GM10266 (cell line): ENCODE data around the gene LNX2.

Experiments
- DNase-seq: peaks from one replicate; pipeline ENCODE4 v3.0.0; 2012; ENCODE audit errors: extremely low spot score
- TF ChIP-seq, protein P1 (sequence below): IDR thresholded peaks from 2 replicates; pipeline ENCODE4 v1.5.1; 2012; ENCODE audit warnings: mild to moderate bottlenecking, low read depth; ENCODE audit not compliant: control insufficient read depth, insufficient read depth; ENCODE audit errors: missing control alignments

The LNX2 gene

GRCh38 chr13:27522847-27523246 lies 97.5 kb downstream of the LNX2 start:
- no peak for DNase-seq

DNA sequence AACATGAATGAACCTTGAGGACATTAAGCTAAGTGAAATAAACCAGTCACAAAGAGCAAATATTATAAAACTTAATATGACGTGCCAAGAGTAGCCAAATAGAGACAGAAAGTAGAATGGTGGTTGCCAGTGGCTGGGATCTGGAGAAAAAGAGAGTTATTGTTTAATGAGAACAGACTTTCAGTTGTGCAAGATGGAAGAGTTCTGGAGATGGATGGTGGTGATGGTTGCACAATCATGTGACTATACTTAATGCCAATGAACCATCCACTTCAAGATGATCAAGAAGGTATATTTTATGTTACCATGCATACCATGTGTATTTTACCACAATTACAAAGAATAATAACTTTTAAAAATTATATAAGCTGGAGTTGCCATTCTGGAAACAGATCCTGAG lies 104.2 kb downstream of the LNX2 start:
- DNase-seq: no peak
- TF ChIP-seq, protein P1, sequence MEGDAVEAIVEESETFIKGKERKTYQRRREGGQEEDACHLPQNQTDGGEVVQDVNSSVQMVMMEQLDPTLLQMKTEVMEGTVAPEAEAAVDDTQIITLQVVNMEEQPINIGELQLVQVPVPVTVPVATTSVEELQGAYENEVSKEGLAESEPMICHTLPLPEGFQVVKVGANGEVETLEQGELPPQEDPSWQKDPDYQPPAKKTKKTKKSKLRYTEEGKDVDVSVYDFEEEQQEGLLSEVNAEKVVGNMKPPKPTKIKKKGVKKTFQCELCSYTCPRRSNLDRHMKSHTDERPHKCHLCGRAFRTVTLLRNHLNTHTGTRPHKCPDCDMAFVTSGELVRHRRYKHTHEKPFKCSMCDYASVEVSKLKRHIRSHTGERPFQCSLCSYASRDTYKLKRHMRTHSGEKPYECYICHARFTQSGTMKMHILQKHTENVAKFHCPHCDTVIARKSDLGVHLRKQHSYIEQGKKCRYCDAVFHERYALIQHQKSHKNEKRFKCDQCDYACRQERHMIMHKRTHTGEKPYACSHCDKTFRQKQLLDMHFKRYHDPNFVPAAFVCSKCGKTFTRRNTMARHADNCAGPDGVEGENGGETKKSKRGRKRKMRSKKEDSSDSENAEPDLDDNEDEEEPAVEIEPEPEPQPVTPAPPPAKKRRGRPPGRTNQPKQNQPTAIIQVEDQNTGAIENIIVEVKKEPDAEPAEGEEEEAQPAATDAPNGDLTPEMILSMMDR: no peak

More at GRCh38 chr13:27522847-27523246, 97.5 kb downstream of the LNX2 start:
- TF ChIP-seq, protein P1: no peak

DNA sequence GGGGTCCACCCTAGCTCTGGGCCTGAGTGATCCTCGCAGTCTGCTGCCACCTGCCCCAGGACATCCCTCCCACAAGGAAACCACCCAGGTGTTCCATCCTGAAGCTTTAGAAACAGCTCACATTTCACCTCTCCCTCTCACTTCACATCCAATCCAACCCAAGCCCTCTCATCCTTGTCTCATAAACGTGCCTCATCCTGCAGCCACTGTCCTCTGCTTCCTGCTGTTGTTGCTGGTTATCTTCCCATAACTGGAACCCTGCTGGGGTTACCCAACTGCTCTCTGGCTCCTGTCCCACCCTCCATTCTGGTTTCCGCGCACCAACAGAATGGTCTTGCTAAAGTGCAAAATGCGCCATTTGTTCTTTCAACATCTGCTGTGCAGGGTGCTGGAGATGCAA lies 110.2 kb downstream of the LNX2 start:
- TF ChIP-seq, protein P1: no peak
- no peak for DNase-seq

DNA sequence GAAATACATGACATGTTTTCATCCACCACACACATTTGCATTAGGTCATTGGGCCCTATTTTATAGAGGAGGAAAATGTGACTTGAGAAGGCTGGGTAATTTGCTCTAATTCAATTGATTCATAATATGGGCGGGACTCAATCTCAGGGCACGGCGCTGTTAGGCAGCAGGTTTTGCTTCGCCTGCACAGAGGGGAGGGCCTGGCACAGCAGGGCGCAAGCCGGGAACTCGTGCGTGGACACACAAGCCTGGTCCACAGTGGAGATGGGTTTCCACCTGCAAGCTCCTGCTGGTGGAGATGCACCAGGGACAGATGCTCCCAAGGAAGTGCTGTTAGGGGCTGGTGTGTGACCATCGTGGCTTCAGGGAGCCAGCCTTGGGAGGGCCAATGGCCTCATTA lies 111.5 kb downstream of the LNX2 start:
- TF ChIP-seq, protein P1: no peak

DNA sequence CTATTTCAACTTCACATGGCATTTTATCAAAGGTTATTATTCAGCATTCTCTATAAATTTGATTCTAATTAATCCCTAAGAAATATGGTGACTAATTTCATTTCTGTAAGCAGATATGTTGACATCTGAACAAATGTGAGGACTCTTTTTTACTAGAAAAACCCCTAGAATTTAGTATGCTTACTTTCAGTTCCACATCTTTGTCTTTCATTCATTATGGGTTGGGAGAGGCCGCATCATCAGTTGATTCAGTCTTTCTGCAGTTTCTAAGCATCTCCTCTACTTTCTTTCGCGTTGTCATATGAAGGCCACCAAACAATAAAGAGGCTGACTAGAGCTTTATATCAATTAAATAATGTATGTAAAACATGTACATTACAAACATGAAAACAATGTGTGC lies 114.5 kb downstream of the LNX2 start:
- TF ChIP-seq, protein P1: no peak
- no peak for DNase-seq

More for the DNA sequence above, 111.5 kb downstream of the LNX2 start:
- no peak for DNase-seq

DNA sequence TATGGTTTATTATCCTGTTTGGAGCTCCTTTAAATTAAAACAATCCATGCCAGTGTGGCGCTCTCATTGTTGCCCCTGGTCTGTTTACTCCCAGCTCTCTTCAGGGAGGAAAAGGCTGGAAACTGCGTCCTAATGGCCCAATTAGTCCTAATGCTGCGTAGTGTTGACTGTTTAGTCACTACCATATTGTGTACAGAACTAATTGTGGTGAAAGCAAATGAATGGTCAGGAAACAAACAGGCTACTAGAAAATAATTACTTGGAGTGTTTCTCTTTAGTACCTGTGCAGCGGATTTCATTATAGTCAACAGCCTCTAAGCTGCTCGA lies 115.5 kb downstream of the LNX2 start:
- TF ChIP-seq, protein P1: no peak

DNA sequence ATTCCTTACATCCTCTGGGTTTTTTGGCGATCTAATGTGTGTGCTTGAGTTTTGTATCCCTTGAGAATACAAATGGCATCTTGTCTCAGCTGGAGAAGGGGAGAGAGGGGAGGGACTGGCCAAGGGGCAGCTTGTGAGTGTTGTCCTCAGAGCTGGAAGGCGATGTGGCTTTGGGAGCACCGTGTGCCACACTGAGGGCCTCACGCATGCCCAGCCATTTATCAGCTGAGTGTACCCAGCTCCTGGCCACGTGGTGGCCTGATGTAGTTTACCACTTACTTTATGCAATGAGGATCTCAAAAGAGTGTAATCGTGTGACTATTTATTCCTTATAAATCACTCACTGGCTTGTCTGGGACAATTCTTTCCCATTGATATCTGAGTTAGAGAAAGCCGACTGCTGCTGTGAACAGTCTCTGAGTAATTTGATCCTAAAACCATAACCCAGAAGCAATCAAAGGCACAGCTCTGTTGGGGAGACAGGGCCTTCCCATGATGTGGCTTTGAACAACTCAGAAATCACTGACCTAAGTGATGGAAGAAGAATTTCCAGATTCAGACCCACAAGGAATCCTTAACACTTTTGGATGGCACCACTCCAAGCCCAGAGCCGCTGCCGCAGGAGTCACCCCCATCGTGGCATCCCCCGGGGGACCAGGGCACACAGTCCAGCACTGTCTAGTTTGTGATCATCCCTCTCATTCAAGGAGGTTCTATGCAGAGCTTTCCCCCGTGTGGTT lies 116.0 kb downstream of the LNX2 start:
- TF ChIP-seq, protein P1: no peak
- DNase-seq: no peak

More for the DNA sequence above, 115.5 kb downstream of the LNX2 start:
- DNase-seq: no peak
